Keratinocyte (primary cell): Measurements from ENCODE around the gene TAF6.

Experiments
- CTCF ChIP-seq, 3 experiments: IDR thresholded peaks in 1 of 3; conservative IDR thresholded peaks in 1 of 3; optimal IDR thresholded peaks in 1 of 3; 2 replicates in 2 of 3; 3 replicates in 1 of 3; pipeline versions ENCODE3 to v1.5.1; 2011; ENCODE audit warnings: low read length in 3 of 3, mild to moderate bottlenecking in 3 of 3, moderate library complexity in 2 of 3, control low read depth in 1 of 3, inconsistent platforms in 1 of 3; ENCODE audit not compliant: insufficient read depth in 2 of 3; ENCODE audit errors: extremely low read depth in 1 of 3
- EZH2 ChIP-seq: IDR thresholded peaks from one replicate; pipeline ENCODE4 v1.6.1; 2012; ENCODE audit warnings: inconsistent platforms, mild to moderate bottlenecking, low read length, moderate library complexity

DNA sequence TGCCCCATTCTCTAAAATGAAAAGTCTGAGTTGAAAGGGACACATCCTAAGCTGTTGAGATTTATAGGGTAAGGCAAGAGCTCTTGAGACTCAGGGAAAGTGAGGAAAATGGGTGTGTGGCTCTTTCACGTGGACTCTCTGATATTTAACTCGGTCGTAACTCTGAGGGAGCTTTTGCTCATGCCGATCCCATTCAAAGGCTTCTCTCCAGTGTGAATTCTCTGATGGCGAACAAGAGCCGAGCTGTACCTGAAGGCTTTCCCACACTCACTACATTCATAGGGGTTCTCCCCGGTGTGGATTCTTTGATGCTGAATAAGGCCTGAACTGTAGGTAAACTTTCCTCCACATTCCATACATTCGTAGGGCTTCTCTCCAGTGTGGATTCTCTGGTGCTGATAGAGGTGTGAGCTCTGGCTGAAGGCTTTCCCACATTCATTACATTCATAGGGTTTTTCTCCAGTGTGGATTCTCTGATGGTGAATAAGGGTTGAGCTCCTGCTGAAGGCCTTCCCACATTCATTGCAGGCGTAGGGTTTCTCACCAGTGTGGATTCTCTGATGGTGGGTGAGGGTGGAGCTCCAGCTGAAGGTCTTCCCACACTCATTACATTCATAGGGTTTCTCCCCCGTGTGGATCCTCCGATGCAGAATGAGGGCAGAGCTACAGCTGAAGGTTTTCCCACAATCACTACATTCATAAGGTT, 48.0 kb downstream of the TAF6 start:
- no peak for TF ChIP-seq CTCF (optimal IDR thresholded peaks at IDR 0.05 in 1 of 3, IDR thresholded peaks at IDR 0.05 in 1 of 3, conservative IDR thresholded peaks at IDR 0.05 in 1 of 3; ENCODE audit: extremely low read depth in 1 of 3, insufficient read depth in 2 of 3, low read length in 3 of 3)
- TF ChIP-seq EZH2: no peak
